Ishikawa (cell line): ENCODE results near the gene LNX2.

Experiments used
- CEBPB ChIP-seq: IDR thresholded peaks from 2 replicates; pipeline ENCODE4 v1.6.1; 2012
- CREB1 ChIP-seq: IDR thresholded peaks from 2 replicates; pipeline ENCODE4 v1.6.1; 2012; ENCODE audit warnings: low read depth
- EGR1 ChIP-seq: IDR thresholded peaks from 2 replicates; pipeline ENCODE4 v1.6.1; 2012
- EP300 ChIP-seq: IDR thresholded peaks from 2 replicates; pipeline ENCODE4 v1.6.1; 2012; ENCODE audit warnings: borderline replicate concordance
- FOXM1 ChIP-seq: IDR thresholded peaks from 2 replicates; pipeline ENCODE4 v1.6.1; 2012; ENCODE audit warnings: low read depth, borderline replicate concordance
- NFIC ChIP-seq: IDR thresholded peaks from 2 replicates; pipeline ENCODE4 v1.6.1; 2012
- RAD21 ChIP-seq: IDR thresholded peaks from 2 replicates; pipeline ENCODE4 v1.6.1; 2012; ENCODE audit warnings: low read depth
- TAF1 ChIP-seq: IDR thresholded peaks from 2 replicates; pipeline ENCODE4 v1.6.1; 2012; ENCODE audit warnings: low read depth, mild to moderate bottlenecking
- TCF12 ChIP-seq: IDR thresholded peaks from 2 replicates; pipeline ENCODE4 v1.6.1; 2012; ENCODE audit warnings: low read depth
- TEAD4 ChIP-seq: IDR thresholded peaks from 2 replicates; pipeline ENCODE4 v1.6.1; 2012
- YY1 ChIP-seq: IDR thresholded peaks from 2 replicates; pipeline ENCODE4 v1.6.1; 2012; ENCODE audit warnings: low read depth
- ZBTB7A ChIP-seq: IDR thresholded peaks from 2 replicates; pipeline ENCODE4 v1.6.1; 2012; ENCODE audit warnings: low read depth
- TF ChIP-seq, protein P1 (sequence below): IDR thresholded peaks from 2 replicates; pipeline ENCODE4 v1.6.1; 2012; ENCODE audit warnings: low read depth, mild to moderate bottlenecking
- TF ChIP-seq, protein P2 (sequence below): IDR thresholded peaks from 2 replicates; pipeline ENCODE4 v1.6.1; 2012
- TF ChIP-seq, protein P3 (sequence below): IDR thresholded peaks from 2 replicates; pipeline ENCODE4 v1.6.1; 2012

Gene LNX2

DNA sequence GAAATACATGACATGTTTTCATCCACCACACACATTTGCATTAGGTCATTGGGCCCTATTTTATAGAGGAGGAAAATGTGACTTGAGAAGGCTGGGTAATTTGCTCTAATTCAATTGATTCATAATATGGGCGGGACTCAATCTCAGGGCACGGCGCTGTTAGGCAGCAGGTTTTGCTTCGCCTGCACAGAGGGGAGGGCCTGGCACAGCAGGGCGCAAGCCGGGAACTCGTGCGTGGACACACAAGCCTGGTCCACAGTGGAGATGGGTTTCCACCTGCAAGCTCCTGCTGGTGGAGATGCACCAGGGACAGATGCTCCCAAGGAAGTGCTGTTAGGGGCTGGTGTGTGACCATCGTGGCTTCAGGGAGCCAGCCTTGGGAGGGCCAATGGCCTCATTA is 111.5 kb downstream of the LNX2 start:
- no peak for TF ChIP-seq RAD21
- TF ChIP-seq, protein P1, sequence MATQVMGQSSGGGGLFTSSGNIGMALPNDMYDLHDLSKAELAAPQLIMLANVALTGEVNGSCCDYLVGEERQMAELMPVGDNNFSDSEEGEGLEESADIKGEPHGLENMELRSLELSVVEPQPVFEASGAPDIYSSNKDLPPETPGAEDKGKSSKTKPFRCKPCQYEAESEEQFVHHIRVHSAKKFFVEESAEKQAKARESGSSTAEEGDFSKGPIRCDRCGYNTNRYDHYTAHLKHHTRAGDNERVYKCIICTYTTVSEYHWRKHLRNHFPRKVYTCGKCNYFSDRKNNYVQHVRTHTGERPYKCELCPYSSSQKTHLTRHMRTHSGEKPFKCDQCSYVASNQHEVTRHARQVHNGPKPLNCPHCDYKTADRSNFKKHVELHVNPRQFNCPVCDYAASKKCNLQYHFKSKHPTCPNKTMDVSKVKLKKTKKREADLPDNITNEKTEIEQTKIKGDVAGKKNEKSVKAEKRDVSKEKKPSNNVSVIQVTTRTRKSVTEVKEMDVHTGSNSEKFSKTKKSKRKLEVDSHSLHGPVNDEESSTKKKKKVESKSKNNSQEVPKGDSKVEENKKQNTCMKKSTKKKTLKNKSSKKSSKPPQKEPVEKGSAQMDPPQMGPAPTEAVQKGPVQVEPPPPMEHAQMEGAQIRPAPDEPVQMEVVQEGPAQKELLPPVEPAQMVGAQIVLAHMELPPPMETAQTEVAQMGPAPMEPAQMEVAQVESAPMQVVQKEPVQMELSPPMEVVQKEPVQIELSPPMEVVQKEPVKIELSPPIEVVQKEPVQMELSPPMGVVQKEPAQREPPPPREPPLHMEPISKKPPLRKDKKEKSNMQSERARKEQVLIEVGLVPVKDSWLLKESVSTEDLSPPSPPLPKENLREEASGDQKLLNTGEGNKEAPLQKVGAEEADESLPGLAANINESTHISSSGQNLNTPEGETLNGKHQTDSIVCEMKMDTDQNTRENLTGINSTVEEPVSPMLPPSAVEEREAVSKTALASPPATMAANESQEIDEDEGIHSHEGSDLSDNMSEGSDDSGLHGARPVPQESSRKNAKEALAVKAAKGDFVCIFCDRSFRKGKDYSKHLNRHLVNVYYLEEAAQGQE, result no peak
- no peak for TF ChIP-seq EGR1
- no peak for TF ChIP-seq ZBTB7A
- TF ChIP-seq FOXM1, result no peak
- TF ChIP-seq TCF12, result no peak
- TF ChIP-seq, protein P2, sequence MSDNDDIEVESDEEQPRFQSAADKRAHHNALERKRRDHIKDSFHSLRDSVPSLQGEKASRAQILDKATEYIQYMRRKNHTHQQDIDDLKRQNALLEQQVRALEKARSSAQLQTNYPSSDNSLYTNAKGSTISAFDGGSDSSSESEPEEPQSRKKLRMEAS, result no peak
- no peak for TF ChIP-seq TEAD4

DNA sequence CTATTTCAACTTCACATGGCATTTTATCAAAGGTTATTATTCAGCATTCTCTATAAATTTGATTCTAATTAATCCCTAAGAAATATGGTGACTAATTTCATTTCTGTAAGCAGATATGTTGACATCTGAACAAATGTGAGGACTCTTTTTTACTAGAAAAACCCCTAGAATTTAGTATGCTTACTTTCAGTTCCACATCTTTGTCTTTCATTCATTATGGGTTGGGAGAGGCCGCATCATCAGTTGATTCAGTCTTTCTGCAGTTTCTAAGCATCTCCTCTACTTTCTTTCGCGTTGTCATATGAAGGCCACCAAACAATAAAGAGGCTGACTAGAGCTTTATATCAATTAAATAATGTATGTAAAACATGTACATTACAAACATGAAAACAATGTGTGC is 114.5 kb downstream of the LNX2 start:
- no peak for TF ChIP-seq TCF12
- no peak for TF ChIP-seq ZBTB7A
- TF ChIP-seq CEBPB, result no peak
- TF ChIP-seq NFIC, result no peak
- TF ChIP-seq YY1, result no peak
- no peak for TF ChIP-seq CREB1
- TF ChIP-seq RAD21, result no peak
- TF ChIP-seq TEAD4, result no peak
- TF ChIP-seq, protein P1, result no peak
- no peak for TF ChIP-seq EGR1
- TF ChIP-seq, protein P3, sequence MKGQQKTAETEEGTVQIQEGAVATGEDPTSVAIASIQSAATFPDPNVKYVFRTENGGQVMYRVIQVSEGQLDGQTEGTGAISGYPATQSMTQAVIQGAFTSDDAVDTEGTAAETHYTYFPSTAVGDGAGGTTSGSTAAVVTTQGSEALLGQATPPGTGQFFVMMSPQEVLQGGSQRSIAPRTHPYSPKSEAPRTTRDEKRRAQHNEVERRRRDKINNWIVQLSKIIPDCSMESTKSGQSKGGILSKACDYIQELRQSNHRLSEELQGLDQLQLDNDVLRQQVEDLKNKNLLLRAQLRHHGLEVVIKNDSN, result no peak

DNA sequence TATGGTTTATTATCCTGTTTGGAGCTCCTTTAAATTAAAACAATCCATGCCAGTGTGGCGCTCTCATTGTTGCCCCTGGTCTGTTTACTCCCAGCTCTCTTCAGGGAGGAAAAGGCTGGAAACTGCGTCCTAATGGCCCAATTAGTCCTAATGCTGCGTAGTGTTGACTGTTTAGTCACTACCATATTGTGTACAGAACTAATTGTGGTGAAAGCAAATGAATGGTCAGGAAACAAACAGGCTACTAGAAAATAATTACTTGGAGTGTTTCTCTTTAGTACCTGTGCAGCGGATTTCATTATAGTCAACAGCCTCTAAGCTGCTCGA is 115.5 kb downstream of the LNX2 start:
- TF ChIP-seq ZBTB7A, result no peak
- no peak for TF ChIP-seq EGR1
- no peak for TF ChIP-seq YY1
- TF ChIP-seq RAD21, result no peak
- no peak for TF ChIP-seq NFIC
- TF ChIP-seq TAF1, result no peak
- no peak for TF ChIP-seq TCF12
- TF ChIP-seq FOXM1, result no peak
- no peak for TF ChIP-seq EP300
- TF ChIP-seq TEAD4, result no peak
- no peak for TF ChIP-seq CEBPB

DNA sequence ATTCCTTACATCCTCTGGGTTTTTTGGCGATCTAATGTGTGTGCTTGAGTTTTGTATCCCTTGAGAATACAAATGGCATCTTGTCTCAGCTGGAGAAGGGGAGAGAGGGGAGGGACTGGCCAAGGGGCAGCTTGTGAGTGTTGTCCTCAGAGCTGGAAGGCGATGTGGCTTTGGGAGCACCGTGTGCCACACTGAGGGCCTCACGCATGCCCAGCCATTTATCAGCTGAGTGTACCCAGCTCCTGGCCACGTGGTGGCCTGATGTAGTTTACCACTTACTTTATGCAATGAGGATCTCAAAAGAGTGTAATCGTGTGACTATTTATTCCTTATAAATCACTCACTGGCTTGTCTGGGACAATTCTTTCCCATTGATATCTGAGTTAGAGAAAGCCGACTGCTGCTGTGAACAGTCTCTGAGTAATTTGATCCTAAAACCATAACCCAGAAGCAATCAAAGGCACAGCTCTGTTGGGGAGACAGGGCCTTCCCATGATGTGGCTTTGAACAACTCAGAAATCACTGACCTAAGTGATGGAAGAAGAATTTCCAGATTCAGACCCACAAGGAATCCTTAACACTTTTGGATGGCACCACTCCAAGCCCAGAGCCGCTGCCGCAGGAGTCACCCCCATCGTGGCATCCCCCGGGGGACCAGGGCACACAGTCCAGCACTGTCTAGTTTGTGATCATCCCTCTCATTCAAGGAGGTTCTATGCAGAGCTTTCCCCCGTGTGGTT is 116.0 kb downstream of the LNX2 start:
- TF ChIP-seq NFIC (no peak), CREB1 (no peak), ZBTB7A (no peak), EP300 (no peak), TAF1 (no peak), TCF12 (no peak), EGR1 (no peak), RAD21 (no peak), TEAD4 (no peak), FOXM1 (no peak), YY1 (no peak), CEBPB (no peak)
- TF ChIP-seq, protein P1, result no peak
- TF ChIP-seq, protein P2, result no peak
- TF ChIP-seq, protein P3, result no peak
